Smooth muscle cell (in vitro differentiated cells): Measurements from ENCODE around the gene DENND1A. TPM values are rescaled to one million over a fixed set of nuclear protein-coding genes. Genes with fewer than 3 reads are reported as not detected.

Experiments used
- DNase-seq: peaks from one replicate; lab custom pipeline; 2025; ENCODE audit not compliant: unreplicated experiment; lab: John Stamatoyannopoulos, UW
- H2AFZ ChIP-seq: fragments of 200-600 bp; sonication (generic); 2 replicates; pipeline ENCODE4 v1.6.0; 2016; ENCODE audit warnings: antibody characterized with exemption, low read depth, mild to moderate bottlenecking
- H3F3A ChIP-seq: fragments of 200-600 bp; sonication (generic); 2 replicates; pipeline ENCODE4 v1.6.0; 2017; ENCODE audit warnings: antibody characterized with exemption, low read depth
- H3K27ac ChIP-seq: fragments of 200-600 bp; sonication (generic); 2 replicates; pipeline ENCODE4 v1.5.1; 2016; ENCODE audit warnings: low read depth, mild to moderate bottlenecking
- H3K27me3 ChIP-seq: fragments of 200-600 bp; sonication (generic); 2 replicates; pipeline ENCODE4 v1.6.1; 2016; ENCODE audit warnings: low read depth, mild to moderate bottlenecking
- H3K36me3 ChIP-seq: fragments of 200-600 bp; sonication (generic); 2 replicates; pipeline ENCODE4 v1.5.1; 2016; ENCODE audit warnings: low read depth
- H3K4me1 ChIP-seq: fragments of 200-600 bp; sonication (generic); 2 replicates; pipeline ENCODE4 v1.5.1; 2016; ENCODE audit warnings: low read depth
- H3K4me2 ChIP-seq: fragments of 200-600 bp; sonication (generic); 2 replicates; pipeline ENCODE4 v1.6.0; 2016; ENCODE audit warnings: mild to moderate bottlenecking
- H3K4me3 ChIP-seq: fragments of 200-600 bp; sonication (generic); 2 replicates; pipeline ENCODE4 v1.5.1; 2016; ENCODE audit warnings: mild to moderate bottlenecking
- H3K79me2 ChIP-seq: fragments of 200-600 bp; sonication (generic); 2 replicates; pipeline ENCODE4 v1.6.0; 2016; ENCODE audit warnings: low read depth, mild to moderate bottlenecking
- H3K9ac ChIP-seq: fragments of 200-600 bp; sonication (generic); 2 replicates; pipeline ENCODE4 v1.6.0; 2016; ENCODE audit warnings: low read depth
- H3K9me3 ChIP-seq: fragments of 200-600 bp; sonication (generic); replicated peaks from 2 replicates; pipeline ENCODE4 v1.5.1; 2016; ENCODE audit warnings: low read depth
- H4K20me1 ChIP-seq: fragments of 200-600 bp; sonication (generic); 2 replicates; pipeline ENCODE4 v1.6.0; 2016; ENCODE audit warnings: low read depth
- CTCF ChIP-seq: fragments of 200-600 bp; sonication (generic); IDR thresholded peaks from 2 replicates; pipeline ENCODE4 v1.5.1; 2017; ENCODE audit warnings: borderline replicate concordance, mild to moderate bottlenecking, antibody characterized with exemption; ENCODE audit not compliant: insufficient read depth, poor library complexity, severe bottlenecking
- WGBS: methylation state at CpG from one replicate; pipeline ENCODE4 v1.1.7; 2016; ENCODE audit warnings: low lambda C conversion rate; 5-methylcytosine and 5-hydroxymethylcytosine counted together
- polyA plus RNA-seq: library from polyadenylated mRNA; unstranded; fragments of >200 nt; fragmentation: Nextera tagmentation; extraction: Ambion mirVana; gene quantifications from 2 replicates; pipeline ENCODE4 v1.2.1, GENCODE V29; 2016
- total RNA-seq: library from RNA; depleted of rRNA; stranded (reverse); fragments of >200 nt; gene quantifications from 2 replicates; pipeline ENCODE4 v1.2.3, GENCODE V29; 2014

DENND1A gene
- total and polyA plus RNA-seq, 2 experiments from 2014 or later: 8.1 to 20.2 TPM

GRCh38 chr9:123527981-123528380 lies 401.9 kb downstream of the DENND1A start:
- WGBS: 100% methylated on average over 2 of the region's 2 CpGs

DNA sequence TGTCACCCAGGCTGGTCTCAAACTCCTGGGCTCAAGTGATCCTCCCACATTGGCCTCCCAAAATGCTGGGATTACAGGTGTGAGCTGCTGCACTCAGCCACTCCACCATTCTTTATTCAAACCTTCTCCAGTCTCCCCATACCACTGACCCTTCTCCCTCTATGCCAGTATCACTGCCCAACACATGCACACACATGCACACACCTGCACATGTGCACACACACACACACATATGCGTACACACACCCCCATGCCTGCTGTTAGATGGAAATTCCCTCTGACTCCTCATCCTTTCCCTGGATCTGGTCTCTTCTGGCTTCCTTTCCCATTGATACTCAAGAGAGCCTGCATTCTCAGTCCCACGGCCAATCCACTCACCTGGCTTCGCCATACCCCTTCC lies 404.0 kb downstream of the DENND1A start:
- Histone ChIP-seq H3K27me3 (peaks cover under 1% of the 10 kb centered on the region), H3K27ac (no peak overlapping the region), H3F3A (no peaks in the 10 kb centered on the region), H4K20me1 (no peaks in the 10 kb centered on the region), H3K4me3 (no peak overlapping the region), H3K4me2 (no peak overlapping the region), H3K9me3 (peaks cover 5% of the 10 kb centered on the region), H2AFZ (no peak overlapping the region), H3K79me2 (no peaks in the 10 kb centered on the region), H3K36me3 (no peaks in the 10 kb centered on the region), H3K4me1 (no peaks in the 10 kb centered on the region), H3K9ac (no peak overlapping the region)
- DNase-seq: no peak
- TF ChIP-seq CTCF: no peak
- 93% methylated on average over 3 of the region's 3 CpGs for WGBS

More at GRCh38 chr9:123527981-123528380, 401.9 kb downstream of the DENND1A start:
- DNase-seq: no peak
- Histone ChIP-seq H3K27ac (no peak overlapping the region), H3K9ac (no peak overlapping the region), H3F3A (no peaks in the 10 kb centered on the region), H2AFZ (no peak overlapping the region), H3K9me3 (peaks cover 5% of the 10 kb centered on the region), H3K4me2 (no peak overlapping the region), H3K4me3 (no peak overlapping the region), H3K36me3 (no peaks in the 10 kb centered on the region), H4K20me1 (no peaks in the 10 kb centered on the region), H3K27me3 (no peaks in the 10 kb centered on the region), H3K4me1 (no peaks in the 10 kb centered on the region), H3K79me2 (no peaks in the 10 kb centered on the region)
- TF ChIP-seq CTCF: no peak

DNA sequence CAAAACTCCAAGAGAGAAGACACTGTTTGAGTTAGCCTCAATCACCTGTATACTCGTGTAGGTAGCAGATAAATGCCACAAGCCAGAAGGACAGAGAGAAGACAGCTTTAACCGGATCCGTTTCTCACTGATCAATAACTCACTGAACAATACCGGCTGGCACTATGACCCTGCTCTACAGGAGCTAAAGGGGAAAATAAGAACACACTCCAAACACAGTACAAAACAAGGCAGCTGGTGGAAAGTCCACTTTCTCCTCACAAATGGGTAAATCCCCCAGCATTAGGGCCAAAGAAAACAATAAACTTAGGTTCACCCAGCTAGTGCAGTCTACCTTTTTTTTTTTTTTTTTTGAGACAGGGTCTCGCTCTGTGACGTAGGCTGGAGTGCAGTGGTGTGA lies 404.5 kb downstream of the DENND1A start:
- no peaks in the 10 kb centered on the region for H3K79me2 ChIP-seq
- no peak overlapping the region for H3K9ac ChIP-seq
- peaks cover 5% of the 10 kb centered on the region for H3K27me3 ChIP-seq
- WGBS: 97% methylated on average over 6 of the region's 6 CpGs
- no peaks in the 10 kb centered on the region for H3K4me1 ChIP-seq
- H3F3A ChIP-seq: no peaks in the 10 kb centered on the region
- H3K36me3 ChIP-seq: no peaks in the 10 kb centered on the region
- H3K9me3 ChIP-seq: peaks cover 3% of the 10 kb centered on the region
- no peak overlapping the region for H3K4me2 ChIP-seq
- no peak overlapping the region for H2AFZ ChIP-seq
- no peaks in the 10 kb centered on the region for H4K20me1 ChIP-seq
- no peak overlapping the region for H3K4me3 ChIP-seq
- H3K27ac ChIP-seq: no peak overlapping the region
- no peak for TF ChIP-seq CTCF
- DNase-seq: no peak

GRCh38 chr9:123524866-123525265 lies 405.1 kb downstream of the DENND1A start:
- no peak overlapping the region for H2AFZ ChIP-seq
- H3K79me2 ChIP-seq: no peaks in the 10 kb centered on the region
- peaks cover 5% of the 10 kb centered on the region for H3K27me3 ChIP-seq
- H3K9me3 ChIP-seq: no peaks in the 10 kb centered on the region
- no peak overlapping the region for H3K27ac ChIP-seq
- H3K4me1 ChIP-seq: no peaks in the 10 kb centered on the region
- no peak for TF ChIP-seq CTCF
- H3K4me3 ChIP-seq: no peak overlapping the region
- DNase-seq: no peak
- no peaks in the 10 kb centered on the region for H4K20me1 ChIP-seq
- no peaks in the 10 kb centered on the region for H3K36me3 ChIP-seq
- no peak overlapping the region for H3K9ac ChIP-seq
- H3K4me2 ChIP-seq: no peak overlapping the region
- H3F3A ChIP-seq: no peaks in the 10 kb centered on the region
- WGBS: 90% methylated on average over 6 of the region's 6 CpGs
